ENCODE results near the gene PPAN. TPM values are rescaled to one million over a fixed set of nuclear protein-coding genes. Genes with fewer than 3 reads are reported as not detected.

PPAN gene
- total RNA-seq, 1 experiment from 2014 or later = 63.3 TPM

DNA sequence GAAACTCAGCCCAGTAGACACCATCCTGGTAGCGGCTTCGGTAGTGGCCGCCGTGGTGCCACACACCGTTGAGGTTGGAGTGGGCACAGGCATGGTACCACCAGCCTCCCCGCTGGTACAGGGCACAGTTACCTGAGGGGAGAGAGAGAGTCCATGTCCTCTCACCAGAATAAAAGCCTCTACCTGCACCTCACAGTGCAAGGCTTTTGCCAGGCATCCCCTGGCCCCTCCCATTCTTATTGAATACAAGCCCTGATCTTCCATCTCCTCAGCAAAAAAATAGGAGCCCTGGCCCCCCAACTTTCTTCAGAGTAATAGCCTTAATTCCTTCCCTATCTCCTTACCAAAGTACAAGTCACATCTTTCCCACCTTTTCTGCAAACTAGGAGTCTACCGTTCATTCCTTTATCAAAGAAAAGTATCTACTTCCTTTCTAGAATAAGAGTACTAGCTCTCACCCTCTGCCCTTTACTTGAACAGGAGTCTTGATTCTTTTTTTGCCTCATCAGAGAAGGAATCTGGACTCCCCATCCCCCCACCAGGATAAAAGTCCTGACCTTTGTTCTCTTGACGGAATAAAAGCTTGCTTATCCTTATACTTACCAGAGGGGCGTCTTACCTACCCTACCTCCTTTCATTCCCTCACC, 13.4 kb upstream of the PPAN start:
- Histone ChIP-seq H3K4me3 (ENCODE audit: low read depth in 2 of 2, low read length in 2 of 2) (no peak overlapping the region), H3K9me3 (ENCODE audit: control insufficient read depth, insufficient read depth, low read depth, low read length) (no peaks in the 10 kb centered on the region), H3K4me1 (ENCODE audit: control insufficient read depth, insufficient read depth, low read length) (no peaks in the 10 kb centered on the region), H3K36me3 (ENCODE audit: control insufficient read depth, insufficient read depth, low read length) (no peaks in the 10 kb centered on the region), H3K27me3 (ENCODE audit: control insufficient read depth, insufficient read depth, low read length) (no peaks in the 10 kb centered on the region), H3K27ac (ENCODE audit: low read length) (no peak overlapping the region)
- TSS peak; percentile 73 for BruUV-seq (replicated peaks)
- intact Hi-C loops (cut with micrococcal nuclease; ENCODE audit: unreplicated experiment) (no loop called here), in situ Hi-C loops (cut with HindIII; ENCODE audit: low pct_unique_long_range_greater_than_20kb, low sequenced_read_pairs) (no loop called here)
- CTCF ChIA-PET = no interaction called here
- no peak for DNase-seq (ENCODE audit: low read depth, low spot score)
- no peak for TF ChIP-seq TCF7L2 (IDR thresholded peaks at IDR 0.05; ENCODE audit: low read depth, low read length)
- no peak for ATAC-seq
- POLR2A ChIA-PET = no interaction called here

DNA sequence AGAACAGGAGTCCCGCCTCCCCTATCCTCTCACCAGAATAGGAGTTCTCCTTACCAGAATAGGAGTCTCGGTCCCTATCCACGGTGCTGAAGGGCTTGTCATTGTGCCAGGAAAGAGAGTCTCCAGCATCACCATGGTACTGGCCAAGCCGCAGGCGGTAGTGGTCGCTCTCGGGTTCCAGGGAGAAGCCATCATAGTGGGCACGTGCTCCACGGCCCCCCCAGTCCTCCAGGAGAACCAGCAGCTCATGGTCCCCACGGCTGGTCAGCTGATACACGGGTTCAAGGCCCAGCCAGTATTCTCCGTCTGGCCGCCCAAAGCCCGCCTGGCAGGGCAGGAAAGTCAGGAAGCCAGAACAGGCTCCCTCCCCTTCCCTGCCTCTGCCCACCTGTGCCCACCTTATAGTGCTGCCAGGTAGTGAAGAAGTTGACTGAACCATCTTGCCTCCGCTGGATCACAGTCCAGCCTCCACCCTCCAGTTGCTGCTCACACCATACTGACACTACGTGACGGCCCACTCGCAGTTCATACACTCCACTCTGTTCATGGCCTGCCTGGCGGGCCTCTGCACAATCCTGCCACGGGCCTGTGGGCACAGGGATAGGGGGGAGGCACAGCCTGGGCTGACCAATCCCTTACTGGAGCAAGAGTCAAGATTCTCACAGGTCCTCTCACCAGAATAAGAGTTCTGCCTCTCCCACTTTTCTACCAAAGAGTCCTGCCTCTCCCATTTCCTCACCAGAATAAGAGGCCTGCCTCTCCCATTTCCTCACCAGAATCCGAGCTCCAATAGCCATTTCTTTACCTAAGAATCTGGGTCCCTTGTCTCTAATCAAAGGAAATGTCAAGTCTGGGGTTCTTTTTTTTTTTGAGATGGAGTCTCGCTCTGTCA, 12.6 kb upstream of the PPAN start:
- no peak for DNase-seq (ENCODE audit: low read depth, low spot score)
- POLR2A ChIA-PET = no interaction called here
- H3K36me3 ChIP-seq (ENCODE audit: control insufficient read depth, insufficient read depth, low read length) = no peaks in the 10 kb centered on the region

DNA sequence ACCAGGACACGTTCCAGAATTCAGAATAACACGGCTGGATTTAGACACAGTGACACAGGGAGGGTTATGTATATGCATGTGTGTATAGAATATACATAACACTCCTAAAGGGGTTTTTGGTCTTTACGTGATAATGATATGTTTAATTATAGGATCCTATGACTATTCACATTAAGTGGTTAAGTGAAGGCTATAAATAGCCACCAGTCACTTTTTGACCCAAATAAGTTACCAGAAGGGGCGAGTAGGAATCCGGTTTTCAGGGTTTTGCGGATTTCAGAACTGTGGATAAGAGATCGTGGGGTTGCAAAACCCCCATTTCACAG, 10.6 kb upstream of the PPAN start:
- POLR2A ChIA-PET = no interaction called here

More for the DNA sequence above, 12.6 kb upstream of the PPAN start:
- no peak overlapping the region for H3K27ac ChIP-seq (ENCODE audit: low read length)
- H3K4me3 ChIP-seq (ENCODE audit: low read depth in 2 of 2, low read length in 2 of 2) = no peak overlapping the region
- no peaks in the 10 kb centered on the region for H3K27me3 ChIP-seq (ENCODE audit: control insufficient read depth, insufficient read depth, low read length)
- ATAC-seq = no peak
- no peaks in the 10 kb centered on the region for H3K4me1 ChIP-seq (ENCODE audit: control insufficient read depth, insufficient read depth, low read length)
- TF ChIP-seq TCF7L2 (IDR thresholded peaks at IDR 0.05; ENCODE audit: low read depth, low read length) (no peak), POLR2AphosphoS5 (IDR thresholded peaks at IDR 0.05; ENCODE audit: low read depth, low read length) (no peak)
- TF ChIP-seq, protein P1, sequence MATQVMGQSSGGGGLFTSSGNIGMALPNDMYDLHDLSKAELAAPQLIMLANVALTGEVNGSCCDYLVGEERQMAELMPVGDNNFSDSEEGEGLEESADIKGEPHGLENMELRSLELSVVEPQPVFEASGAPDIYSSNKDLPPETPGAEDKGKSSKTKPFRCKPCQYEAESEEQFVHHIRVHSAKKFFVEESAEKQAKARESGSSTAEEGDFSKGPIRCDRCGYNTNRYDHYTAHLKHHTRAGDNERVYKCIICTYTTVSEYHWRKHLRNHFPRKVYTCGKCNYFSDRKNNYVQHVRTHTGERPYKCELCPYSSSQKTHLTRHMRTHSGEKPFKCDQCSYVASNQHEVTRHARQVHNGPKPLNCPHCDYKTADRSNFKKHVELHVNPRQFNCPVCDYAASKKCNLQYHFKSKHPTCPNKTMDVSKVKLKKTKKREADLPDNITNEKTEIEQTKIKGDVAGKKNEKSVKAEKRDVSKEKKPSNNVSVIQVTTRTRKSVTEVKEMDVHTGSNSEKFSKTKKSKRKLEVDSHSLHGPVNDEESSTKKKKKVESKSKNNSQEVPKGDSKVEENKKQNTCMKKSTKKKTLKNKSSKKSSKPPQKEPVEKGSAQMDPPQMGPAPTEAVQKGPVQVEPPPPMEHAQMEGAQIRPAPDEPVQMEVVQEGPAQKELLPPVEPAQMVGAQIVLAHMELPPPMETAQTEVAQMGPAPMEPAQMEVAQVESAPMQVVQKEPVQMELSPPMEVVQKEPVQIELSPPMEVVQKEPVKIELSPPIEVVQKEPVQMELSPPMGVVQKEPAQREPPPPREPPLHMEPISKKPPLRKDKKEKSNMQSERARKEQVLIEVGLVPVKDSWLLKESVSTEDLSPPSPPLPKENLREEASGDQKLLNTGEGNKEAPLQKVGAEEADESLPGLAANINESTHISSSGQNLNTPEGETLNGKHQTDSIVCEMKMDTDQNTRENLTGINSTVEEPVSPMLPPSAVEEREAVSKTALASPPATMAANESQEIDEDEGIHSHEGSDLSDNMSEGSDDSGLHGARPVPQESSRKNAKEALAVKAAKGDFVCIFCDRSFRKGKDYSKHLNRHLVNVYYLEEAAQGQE (IDR thresholded peaks at IDR 0.05; ENCODE audit: insufficient read depth in 1 of 2, low read depth in 2 of 2, low read length in 1 of 2) = peak; percentile 82 to 87
- CTCF ChIA-PET = no interaction called here
- in situ Hi-C loops (cut with HindIII; ENCODE audit: low pct_unique_long_range_greater_than_20kb, low sequenced_read_pairs) (no loop called here), intact Hi-C loops (cut with micrococcal nuclease; ENCODE audit: unreplicated experiment) (no loop called here)
- no TSS peak for BruUV-seq (replicated peaks)
- no peaks in the 10 kb centered on the region for H3K9me3 ChIP-seq (ENCODE audit: control insufficient read depth, insufficient read depth, low read depth, low read length)

More for the DNA sequence above, 10.6 kb upstream of the PPAN start:
- H3K36me3 ChIP-seq (ENCODE audit: control insufficient read depth, insufficient read depth, low read length) = no peaks in the 10 kb centered on the region
- in situ Hi-C loops (cut with HindIII; ENCODE audit: low pct_unique_long_range_greater_than_20kb, low sequenced_read_pairs) = no loop called here
- H3K27me3 ChIP-seq (ENCODE audit: control insufficient read depth, insufficient read depth, low read length) = no peaks in the 10 kb centered on the region
- no peaks in the 10 kb centered on the region for H3K9me3 ChIP-seq (ENCODE audit: control insufficient read depth, insufficient read depth, low read depth, low read length)
- no peaks in the 10 kb centered on the region for H3K4me1 ChIP-seq (ENCODE audit: control insufficient read depth, insufficient read depth, low read length)
- DNase-seq (ENCODE audit: low read depth, low spot score) = no peak
- TF ChIP-seq SIN3A (IDR thresholded peaks at IDR 0.05; ENCODE audit: borderline replicate concordance, insufficient read depth, low read depth, low read length) (no peak), POLR2AphosphoS5 (IDR thresholded peaks at IDR 0.05; ENCODE audit: low read depth, low read length) (no peak)
- TF ChIP-seq, protein P2, sequence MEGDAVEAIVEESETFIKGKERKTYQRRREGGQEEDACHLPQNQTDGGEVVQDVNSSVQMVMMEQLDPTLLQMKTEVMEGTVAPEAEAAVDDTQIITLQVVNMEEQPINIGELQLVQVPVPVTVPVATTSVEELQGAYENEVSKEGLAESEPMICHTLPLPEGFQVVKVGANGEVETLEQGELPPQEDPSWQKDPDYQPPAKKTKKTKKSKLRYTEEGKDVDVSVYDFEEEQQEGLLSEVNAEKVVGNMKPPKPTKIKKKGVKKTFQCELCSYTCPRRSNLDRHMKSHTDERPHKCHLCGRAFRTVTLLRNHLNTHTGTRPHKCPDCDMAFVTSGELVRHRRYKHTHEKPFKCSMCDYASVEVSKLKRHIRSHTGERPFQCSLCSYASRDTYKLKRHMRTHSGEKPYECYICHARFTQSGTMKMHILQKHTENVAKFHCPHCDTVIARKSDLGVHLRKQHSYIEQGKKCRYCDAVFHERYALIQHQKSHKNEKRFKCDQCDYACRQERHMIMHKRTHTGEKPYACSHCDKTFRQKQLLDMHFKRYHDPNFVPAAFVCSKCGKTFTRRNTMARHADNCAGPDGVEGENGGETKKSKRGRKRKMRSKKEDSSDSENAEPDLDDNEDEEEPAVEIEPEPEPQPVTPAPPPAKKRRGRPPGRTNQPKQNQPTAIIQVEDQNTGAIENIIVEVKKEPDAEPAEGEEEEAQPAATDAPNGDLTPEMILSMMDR (IDR thresholded peaks at IDR 0.05) = no peak
- TF ChIP-seq, protein P1 (IDR thresholded peaks at IDR 0.05; ENCODE audit: insufficient read depth in 1 of 2, low read depth in 2 of 2, low read length in 1 of 2) = no peak
- no TSS peak for BruUV-seq (replicated peaks)
- peak overlapping the region; percentile 41 to 61 for H3K4me3 ChIP-seq (ENCODE audit: low read depth in 2 of 2, low read length in 2 of 2)
- no peak for ATAC-seq
- intact Hi-C loops (cut with micrococcal nuclease; ENCODE audit: unreplicated experiment) = no loop called here
- CTCF ChIA-PET = interaction anchor here (0.7 to 1.2 kb wide), 2 partner anchors 13 to 322 kb away, joined by 4 to 15 read pairs; no protein-coding TSS in a partner anchor
- peak overlapping the region; percentile 66; the same call in 1 of the 2 replicates for H3K27ac ChIP-seq (ENCODE audit: low read length)
